Activated CD4-positive, alpha-beta T cell treated with anti-CD3 and anti-CD28 coated beads, Interleukin-2, amount 50 U/mL, for 48 hours (primary cell): Measurements from ENCODE around the gene DOCK4.
"Not testable (repeated sequence)": the region's sequence is repeated elsewhere in the genome, so short reads cannot be mapped to it uniquely, and the experiment has no call there.

Experiments used
- DNase-seq, 2 experiments: peaks; one replicate each; pipeline ENCODE4 v3.0.0-alpha.2; 2020

DOCK4 gene

DNA sequence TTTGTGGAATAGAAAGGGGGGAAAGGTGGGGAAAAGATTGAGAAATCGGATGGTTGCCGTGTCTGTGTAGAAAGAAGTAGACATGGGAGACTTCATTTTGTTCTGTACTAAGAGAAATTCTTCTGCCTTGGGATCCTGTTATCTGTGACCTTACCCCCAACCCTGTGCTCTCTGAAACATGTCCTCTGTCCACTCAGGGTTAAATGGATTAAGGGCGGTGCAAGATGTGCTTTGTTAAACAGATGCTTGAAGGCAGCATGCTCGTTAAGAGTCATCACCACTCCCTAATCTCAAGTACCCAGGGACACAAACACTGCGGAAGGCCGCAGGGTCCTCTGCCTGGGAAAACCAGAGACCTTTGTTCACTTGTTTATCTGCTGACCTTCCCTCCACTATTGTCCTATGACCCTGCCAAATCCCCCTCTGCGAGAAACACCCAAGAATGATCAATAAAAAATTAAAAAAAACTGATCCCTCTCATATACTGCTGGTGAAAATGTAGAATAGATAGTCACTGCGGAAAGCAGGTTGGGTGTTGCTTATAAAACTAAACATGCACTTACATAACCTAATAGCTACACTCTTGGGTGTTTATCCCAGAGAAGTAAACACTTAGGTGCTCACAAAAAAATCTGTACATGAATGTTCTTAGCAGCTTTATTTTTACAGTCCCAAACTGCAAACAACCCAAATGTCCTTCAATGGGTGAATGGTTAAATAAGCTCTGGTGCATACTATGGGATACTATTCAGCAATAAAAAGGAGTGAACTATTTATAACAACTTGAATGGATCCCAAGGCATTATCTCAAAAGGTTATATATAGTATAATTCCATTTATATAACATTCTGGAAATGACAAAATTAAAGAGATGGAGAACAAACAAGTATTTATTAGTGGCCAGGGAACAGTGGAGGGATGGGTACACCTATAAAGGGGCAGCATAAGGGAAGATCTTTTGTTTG lies 77.5 kb downstream of the DOCK4 start:
- DNase-seq, result not testable (repeated sequence)

GRCh38 chr7:112128041-112128440 lies 78.2 kb downstream of the DOCK4 start:
- DNase-seq, result not testable (repeated sequence)

GRCh38 chr7:112125250-112125649 lies 80.9 kb downstream of the DOCK4 start:
- no peak for DNase-seq

DNA sequence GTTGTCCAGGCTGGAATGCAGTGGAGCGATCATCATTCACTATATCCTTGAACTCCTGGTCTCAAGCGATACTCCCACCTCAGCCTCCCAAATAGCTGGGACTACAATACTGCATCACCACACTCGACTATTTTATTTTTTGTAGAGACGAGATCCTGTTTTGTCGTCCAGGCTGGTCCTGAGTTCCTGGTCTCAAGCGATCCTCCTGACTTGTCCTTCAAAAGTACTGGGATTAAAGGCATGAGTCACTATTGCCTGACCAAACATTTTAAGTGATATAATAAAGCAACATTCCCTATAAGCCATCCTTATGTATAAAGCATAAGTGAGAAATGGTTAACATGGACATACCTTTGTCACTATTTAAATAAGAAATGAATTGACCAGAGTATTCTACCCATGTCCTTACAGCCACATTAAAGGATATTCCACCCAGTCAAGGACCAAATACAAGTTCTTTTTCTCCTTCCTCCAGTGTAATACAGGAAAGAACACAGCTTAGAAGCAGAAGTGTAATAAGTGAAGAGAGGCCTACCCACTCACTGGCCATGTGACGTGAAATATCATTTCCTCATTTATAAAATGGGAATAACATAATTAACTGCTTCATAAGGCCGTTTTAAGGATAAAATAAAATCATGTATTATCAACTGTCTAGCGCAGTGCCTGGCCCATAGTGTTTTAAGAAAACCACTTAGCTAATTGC lies 82.0 kb downstream of the DOCK4 start:
- no peak for DNase-seq

DNA sequence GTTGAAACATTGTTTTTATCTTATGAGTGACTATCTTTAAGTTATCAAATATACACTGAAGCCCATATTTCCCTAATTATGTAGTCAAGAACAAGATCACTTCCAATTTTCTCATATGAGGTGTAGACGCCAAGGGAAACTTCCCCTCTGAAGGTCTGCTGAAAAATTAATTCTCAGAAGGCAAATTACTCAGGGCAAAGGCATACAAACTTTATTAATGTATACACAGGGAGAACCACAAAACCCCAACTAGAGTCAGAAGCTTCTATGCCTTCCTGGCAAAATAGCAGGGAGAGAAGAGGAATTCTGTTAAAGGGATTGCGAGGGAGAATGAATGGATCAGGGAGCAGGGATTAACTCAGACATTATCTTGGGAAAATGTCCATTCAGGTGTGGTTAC lies 83.4 kb downstream of the DOCK4 start:
- no peak for DNase-seq

GRCh38 chr7:112122144-112122543 lies 84.1 kb downstream of the DOCK4 start:
- DNase-seq, result no peak

- no peak for DNase-seq
Observed at GRCh38 chr7:112121318-112121717, 84.9 kb downstream of the DOCK4 start.

DNA sequence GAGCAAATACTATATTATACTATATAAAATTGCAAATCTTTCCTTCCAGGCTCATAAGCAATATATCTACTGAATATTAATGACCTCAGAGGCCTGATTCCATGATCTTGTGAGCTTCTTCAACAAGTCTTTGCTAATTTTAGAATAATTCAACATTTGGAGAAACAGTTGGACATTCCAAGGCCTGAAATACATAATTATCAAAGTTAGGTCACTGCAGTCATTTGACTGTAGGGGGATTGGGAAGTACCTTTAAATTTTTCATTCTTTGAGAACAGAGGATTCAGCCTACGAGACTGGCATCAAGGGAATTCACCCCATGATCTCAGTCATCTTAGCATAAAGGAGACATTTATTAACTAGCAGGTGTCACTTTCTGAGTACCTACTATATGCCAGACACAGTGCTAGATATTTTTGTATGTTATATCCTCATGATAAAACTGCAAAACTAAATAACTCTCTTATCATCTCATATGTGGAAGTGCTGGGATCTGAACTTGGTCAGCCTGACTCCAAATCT lies 85.4 kb downstream of the DOCK4 start:
- DNase-seq, result no peak

GRCh38 chr7:112118581-112119566 lies 87.3 kb downstream of the DOCK4 start:
- DNase-seq, result no peak

- no peak for DNase-seq
Observed at GRCh38 chr7:112116894-112117293, 89.3 kb downstream of the DOCK4 start.

DNA sequence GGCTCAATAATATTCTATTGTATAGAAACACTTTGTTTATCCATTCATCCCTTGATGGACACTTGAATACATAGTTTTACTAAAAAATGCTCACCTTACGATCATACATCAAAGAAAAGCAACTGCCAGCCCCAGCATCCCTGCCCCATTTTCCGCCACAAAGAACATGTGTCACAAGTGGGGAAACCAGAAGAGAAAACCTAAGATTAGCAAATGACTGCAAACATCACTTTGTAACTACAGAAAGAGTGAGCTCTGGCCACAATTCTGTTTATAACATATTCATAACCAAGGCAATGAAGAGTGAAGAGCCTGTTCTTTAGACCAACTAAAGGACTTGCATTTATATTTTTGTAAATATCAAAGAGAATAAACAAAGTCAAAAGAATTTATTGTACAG lies 89.8 kb downstream of the DOCK4 start:
- DNase-seq, result no peak

- DNase-seq, result no peak
Observed at GRCh38 chr7:112115880-112116279, 90.3 kb downstream of the DOCK4 start.

DNA sequence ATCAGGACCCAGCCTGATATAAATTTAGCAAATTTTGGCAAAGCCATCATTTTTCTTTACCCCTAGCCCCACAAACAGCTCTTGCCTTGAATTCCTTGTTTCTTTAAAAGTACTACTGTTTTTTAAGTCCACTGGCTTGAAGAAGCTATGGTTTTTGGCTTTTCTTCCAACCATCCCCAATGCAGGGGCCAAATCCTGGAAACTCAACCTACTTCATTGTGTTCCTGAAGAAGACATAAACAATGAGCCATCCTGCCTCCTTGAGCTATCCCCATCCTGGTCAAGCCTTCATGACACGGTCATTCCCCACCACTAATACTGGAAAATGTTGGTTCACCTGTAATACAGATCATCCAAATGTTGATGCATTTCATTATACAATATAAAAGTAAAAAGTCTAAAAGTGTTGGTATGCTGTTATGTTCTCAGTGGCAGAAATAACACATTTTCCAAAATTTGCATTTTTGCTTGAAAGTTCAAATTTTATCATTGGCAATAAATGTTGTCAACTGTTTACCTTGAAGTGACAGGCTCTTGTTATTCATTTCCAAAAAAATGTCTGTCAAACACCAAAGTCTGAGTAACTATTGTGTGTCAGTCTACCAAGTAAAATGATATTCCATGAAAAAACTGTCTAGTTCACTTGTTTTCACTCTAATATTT lies 92.2 kb downstream of the DOCK4 start:
- DNase-seq, result no peak

- DNase-seq, result no peak
Observed at GRCh38 chr7:112112822-112113255, 93.4 kb downstream of the DOCK4 start.

DNA sequence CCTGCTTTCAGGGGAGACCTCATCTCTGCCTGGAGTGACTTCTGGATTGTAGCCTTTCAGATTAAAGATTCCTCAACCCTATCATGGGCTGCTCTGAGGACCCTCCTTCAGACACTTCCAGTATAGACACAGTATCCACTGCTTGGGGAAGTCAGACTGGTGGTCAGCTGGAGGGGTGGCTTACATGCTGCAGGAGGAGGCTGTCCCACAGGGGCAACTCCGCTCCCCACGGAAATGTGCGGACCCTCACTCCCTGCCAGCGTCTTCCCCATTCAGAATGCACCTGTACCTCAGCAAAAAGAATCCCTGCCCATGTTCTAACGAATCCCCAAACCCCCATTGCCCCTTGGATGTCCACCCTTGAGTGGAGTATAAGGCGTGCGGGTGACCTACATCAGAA lies 95.5 kb downstream of the DOCK4 start:
- DNase-seq, result no peak

DNA sequence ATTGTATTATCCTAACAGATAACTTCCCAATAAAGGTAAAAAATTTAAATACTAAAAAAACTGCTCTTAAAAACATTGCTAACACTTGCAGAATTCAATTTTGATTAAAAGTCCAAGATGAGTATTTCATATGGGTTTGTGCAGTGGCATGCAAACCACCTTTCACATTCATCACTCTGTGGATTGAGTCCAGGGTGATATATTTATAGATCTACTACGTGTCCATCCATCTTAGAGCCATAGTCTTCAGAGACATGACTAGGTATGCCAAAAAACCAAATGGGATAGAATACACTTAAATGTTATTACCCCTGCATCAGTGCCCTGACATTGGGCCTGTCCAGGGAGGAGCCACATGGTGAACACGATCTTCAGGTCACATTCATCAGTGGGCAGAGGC lies 96.0 kb downstream of the DOCK4 start:
- no peak for DNase-seq

DNA sequence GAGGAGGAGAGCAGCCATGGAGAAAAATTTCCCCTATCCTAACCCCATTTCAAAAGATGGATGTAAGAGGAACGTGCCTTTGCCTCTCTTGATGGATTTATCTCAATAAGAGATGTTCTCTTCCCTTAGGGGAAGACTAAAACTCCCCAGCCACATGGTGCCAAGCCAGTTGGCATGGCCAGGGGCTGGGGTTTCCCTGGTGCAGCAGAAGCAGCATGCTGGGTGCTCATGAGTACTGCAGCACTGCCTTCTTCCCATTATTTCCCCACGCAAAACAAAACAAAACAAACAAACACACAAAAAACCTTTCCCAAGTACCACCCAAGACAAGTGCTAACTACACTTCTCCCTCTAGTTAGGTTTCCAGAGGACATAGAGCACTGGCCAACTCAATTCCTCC lies 97.2 kb downstream of the DOCK4 start:
- no peak for DNase-seq

DNA sequence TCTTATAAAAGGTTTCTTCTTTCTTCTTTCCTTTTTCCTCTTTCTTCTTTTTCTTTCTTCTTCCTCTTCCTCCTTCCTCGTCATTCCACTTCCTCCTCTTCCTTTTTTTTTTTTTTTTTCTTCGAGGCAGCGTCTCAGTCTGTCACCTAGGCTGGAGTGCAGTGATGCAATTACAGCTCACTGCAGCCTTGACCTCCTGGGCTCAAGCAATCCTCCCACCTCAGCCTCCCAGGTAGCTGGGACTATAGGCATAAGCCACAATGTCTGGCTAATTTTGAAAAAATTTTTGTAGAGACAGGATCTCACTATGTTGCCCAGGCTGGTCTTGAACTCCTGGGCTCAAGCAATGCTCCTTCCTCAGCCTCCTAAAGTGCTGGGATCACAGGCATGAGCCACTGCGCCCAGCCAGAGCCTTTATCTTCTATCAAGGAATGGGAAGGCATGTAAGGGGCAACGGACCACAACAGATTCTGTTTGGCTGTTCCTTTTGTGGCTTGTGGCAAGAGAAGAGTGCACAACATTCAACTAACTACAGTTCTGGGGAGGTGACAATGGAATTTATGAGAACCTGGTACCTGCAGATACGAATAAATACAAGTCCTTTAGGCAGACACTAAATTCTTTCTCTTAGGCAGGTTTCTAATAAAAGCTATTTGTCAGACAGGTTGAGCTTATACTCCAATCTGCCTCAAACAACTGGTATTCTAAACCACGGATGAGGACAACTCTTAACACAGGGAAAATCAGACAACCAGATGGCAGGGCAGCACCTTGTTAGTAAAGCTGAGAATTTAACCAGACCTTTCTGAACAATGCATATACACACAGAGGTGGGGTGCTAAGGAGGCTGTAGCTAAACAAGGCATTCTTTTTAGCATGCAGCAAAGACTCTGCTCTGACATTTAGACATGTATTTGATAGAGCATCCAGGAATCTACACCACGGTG lies 100.3 kb downstream of the DOCK4 start:
- DNase-seq, result no peak

- DNase-seq, result no peak
Observed at GRCh38 chr7:112104120-112104519, 102.1 kb downstream of the DOCK4 start.

- no peak for DNase-seq
Observed at GRCh38 chr7:112103246-112103645, 103.0 kb downstream of the DOCK4 start.
